Cardiac fibroblast (primary cell): ENCODE results near the gene LHCGR.

ENCODE experiments used
- DNase-seq, 2 donors: peaks; one replicate each; pipeline versions ENCODE4 v3.0.0 to v3.0.0-alpha.2; 2010; ENCODE audit warnings: low read depth in 2 of 2
- H3K4me3 ChIP-seq, 2 donors: replicated peaks in 1 of 2; 1 replicate in 1 of 2; 2 replicates in 1 of 2; pipeline ENCODE4 v1.5.1; 2011; ENCODE audit warnings: low read depth in 2 of 2, low read length in 2 of 2, mild to moderate bottlenecking in 2 of 2, moderate library complexity in 1 of 2
- TF ChIP-seq, protein P1 (sequence below): IDR thresholded peaks from one replicate; pipeline ENCODE4 v1.5.1; 2011; ENCODE audit warnings: low read depth, mild to moderate bottlenecking, low read length, inconsistent platforms

Gene LHCGR

DNA sequence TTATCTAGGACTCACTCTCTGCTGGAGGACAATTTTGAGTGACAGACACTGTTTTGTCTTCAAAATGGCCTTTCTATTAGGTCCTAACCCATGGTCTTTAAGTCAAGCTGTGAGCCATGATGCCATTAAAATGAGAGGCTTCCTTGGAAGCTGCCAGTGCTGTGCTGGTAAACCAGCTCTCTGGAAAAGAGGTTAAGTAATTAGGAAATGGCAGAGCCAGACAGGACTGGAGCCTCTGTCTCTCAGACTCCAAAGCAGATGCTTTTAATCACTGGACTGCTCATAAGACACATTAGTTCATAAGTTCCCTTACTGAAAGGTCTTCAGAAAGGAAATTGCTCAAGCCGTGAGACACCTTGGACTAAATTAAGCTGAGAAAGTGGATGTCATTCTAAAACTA lies 25.8 kb upstream of the LHCGR start:
- H3K4me3 ChIP-seq: no peak overlapping the region
- TF ChIP-seq, protein P1, sequence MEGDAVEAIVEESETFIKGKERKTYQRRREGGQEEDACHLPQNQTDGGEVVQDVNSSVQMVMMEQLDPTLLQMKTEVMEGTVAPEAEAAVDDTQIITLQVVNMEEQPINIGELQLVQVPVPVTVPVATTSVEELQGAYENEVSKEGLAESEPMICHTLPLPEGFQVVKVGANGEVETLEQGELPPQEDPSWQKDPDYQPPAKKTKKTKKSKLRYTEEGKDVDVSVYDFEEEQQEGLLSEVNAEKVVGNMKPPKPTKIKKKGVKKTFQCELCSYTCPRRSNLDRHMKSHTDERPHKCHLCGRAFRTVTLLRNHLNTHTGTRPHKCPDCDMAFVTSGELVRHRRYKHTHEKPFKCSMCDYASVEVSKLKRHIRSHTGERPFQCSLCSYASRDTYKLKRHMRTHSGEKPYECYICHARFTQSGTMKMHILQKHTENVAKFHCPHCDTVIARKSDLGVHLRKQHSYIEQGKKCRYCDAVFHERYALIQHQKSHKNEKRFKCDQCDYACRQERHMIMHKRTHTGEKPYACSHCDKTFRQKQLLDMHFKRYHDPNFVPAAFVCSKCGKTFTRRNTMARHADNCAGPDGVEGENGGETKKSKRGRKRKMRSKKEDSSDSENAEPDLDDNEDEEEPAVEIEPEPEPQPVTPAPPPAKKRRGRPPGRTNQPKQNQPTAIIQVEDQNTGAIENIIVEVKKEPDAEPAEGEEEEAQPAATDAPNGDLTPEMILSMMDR: no peak
- DNase-seq: no peak

DNA sequence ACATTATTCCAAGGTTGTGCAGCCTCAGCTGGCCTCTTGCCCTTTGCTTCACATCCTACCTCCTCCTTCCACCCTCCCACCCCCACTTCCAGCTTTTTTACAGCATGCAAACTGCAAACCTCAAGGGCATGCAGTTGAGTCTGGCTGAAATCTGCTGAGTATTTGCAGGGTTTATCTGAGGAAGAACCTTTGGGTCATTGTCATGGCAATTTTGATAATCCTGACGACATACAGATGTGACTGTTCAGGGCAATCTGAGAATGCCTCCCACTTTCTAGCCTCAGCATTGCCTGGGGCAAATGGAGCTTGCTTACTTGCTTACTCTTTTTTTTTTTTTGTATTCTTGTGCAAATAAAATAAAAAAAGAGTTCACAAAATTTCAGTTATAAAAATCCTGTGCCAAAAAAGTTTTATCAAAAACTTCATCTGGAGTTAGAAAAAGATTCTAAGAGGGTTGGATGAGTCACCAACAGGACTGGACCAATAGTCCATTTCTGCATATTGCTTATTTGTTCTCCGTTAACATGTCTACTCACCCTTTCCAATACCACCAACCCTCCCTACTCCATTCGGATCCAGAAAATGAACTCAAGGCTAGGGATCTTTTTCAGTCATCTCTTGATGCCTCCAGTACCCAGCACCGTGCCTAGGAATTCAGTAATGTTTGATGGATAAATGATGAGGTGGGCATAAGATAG lies 23.6 kb upstream of the LHCGR start:
- no peak for DNase-seq
- TF ChIP-seq, protein P1: no peak
- no peak overlapping the region for H3K4me3 ChIP-seq

DNA sequence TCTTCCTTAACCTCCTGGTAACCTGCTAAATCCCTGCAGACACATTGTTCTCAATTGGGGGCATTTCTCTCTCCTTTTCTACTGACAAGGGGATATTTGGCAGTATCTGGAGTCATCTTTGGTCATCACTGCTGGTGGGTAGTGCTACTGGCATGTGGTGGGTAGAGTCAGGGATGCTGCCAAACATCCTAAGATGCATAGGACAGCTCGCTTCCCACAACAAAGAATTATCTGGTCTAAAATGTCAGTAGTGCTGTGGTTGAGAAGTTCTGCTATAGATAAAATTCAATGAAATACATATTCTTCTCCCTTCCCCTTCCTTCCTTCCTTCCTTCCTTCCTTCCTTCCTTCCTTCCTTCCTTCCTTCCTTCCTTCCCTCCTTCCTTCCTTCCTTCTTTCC lies 18.7 kb upstream of the LHCGR start:
- H3K4me3 ChIP-seq: no peak overlapping the region
- TF ChIP-seq, protein P1: no peak
- no peak for DNase-seq

DNA sequence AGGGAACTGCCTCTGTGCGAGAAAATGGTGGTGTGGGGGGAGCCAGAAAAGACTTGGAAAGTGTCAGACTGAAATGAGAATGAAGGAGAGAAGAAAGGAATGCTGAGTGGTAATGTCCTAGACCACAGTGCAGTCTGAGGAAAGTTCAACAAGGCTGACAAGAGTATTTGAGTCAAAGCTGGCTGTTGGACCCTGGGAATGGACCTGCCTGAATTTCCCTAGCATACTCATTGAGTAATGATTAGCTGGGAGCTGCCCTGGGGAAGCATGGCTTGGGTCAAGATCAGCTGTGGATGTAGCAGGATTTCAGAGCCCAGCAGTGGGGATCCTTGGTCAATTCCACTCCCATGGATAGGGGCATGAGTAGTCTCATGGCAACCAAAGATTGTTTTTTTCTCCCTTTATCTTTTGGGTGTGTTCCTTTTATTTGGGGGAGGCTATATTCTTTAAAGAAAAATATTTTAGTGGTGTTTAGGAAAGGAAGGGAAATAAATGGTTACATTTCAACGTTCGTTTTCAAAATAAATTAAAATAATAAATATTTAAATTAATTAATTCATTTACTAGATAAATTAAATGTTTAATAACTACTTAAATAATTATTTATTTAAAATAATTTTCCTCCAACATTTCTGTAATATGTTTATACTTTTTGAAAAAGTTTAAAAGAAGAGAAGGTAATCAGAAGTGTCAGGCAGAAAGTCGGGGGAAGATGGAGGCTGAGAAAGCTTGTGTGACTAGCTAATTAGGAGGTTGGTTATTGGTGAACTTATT lies 15.9 kb upstream of the LHCGR start:
- no peak overlapping the region for H3K4me3 ChIP-seq
- no peak for DNase-seq
- TF ChIP-seq, protein P1: no peak

DNA sequence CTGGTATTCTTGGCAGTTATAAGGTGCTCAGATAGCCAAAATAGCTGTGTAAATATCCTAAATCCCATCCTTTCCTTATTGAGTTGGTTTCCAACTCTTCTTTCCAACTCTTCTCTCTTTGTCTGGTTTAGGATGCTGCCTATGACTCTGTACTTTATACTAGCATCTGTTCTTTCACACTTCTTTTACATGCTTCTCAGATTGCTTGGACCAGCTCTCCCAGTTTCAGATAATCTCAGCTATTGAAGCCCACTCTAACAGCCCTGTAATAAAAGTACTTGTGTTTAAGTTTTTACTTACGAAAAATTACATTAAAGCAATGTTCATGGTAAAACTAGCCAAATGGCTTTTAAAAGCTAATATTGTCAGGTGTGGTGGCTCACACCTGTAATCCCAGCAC lies 14.7 kb upstream of the LHCGR start:
- H3K4me3 ChIP-seq: no peak overlapping the region
- no peak for DNase-seq
- TF ChIP-seq, protein P1: no peak

DNA sequence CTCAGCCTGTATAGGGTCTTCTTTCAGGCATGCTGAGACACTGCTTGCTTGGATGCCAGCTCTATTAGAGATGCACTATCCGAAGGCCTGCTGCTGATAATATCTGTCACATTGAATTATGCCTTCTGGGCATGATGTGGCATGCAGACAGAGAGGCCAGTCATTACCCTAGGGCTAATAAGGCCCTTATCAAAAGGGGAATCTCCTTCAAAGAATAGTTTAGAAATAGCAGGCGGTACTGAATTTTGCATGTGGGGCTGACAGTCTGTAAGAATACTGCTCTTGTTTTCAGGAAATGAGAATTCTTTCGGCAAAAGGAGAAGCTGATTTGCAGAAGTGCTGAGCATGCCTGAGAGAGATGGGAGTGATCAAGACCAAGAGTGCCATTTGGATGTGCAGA lies 13.1 kb upstream of the LHCGR start:
- TF ChIP-seq, protein P1: no peak
- H3K4me3 ChIP-seq: no peak overlapping the region
- no peak for DNase-seq
